NCI-H774 (cell line): Measurements from ENCODE around the gene ACBD6.

Experiments
- DNase-seq: peaks from one replicate; lab custom pipeline; 2025; lab: John Stamatoyannopoulos, UW

The ACBD6 gene

DNA sequence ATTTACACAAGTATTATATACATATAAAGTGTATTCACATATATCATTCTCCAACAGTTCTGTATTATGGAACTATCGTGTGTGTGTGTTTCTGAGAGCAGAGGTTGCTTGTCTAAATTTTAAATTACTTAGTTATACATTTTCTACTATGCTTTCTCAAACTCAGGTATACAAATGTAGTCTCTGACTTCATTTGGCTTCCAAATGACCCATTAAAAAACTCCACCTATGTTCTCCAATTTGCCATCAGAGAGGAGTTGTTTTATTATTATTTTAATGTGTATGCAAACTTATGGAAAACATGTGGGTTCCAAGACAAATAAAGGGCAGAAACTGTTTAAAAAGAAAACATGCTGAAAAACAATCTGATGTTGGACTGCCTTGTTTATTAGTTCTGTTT lies 131.8 kb downstream of the ACBD6 start:
- no peak for DNase-seq

GRCh38 chr1:180370188-180370587 lies 132.2 kb downstream of the ACBD6 start:
- DNase-seq, result no peak

GRCh38 chr1:180369061-180369460 lies 133.3 kb downstream of the ACBD6 start:
- DNase-seq, result no peak

DNA sequence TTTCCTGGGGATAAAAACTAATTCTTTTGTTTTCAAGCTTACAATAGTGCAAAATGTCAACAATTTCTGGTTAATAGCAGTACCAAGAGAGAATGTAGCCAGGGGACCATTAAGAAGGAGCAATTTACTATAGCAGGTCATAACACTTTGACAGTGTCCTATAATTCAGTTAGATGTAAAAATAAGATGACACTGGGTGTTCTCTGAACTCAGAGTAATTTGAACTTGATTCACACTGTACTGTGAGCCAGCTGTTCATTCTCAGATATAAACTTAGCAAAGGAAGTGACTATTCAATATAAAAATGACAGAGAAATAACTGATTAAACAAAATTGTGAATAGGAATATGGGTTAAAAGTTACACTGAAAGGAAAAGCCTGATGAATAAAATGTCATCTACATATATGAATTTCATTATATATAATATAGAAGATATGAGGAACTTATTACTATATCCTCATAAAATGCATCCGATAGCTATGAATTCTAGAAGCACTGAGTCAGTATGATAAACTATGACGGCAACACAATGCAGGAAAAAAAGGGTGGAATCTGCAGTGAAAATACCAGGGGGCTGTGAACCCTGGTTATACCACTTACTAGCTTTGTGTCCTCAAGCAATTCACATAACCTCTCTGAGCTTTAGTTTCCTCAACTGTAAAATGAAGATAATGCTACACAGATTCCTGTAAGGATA lies 135.9 kb downstream of the ACBD6 start:
- DNase-seq, result no peak

DNA sequence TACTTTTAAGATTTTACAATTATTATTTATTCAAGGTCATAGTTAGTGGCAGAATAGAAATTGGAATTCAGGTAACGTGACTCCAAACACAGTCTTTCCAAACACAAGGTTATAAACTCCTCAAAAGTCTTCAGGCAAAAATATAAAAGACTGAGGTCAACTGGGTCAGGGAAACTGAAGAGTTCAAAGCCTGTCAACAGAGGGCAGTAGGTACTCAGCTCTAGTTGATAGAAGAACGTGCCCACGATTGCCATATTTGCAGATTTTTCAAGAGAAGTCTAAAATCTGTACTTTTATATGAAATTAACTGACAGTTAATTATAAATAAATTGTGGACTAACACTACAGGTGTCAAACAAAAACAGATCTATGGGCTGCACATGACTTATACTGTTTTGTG lies 137.3 kb downstream of the ACBD6 start:
- no peak for DNase-seq

GRCh38 chr1:180363246-180363995 lies 139.0 kb downstream of the ACBD6 start:
- no peak for DNase-seq

GRCh38 chr1:180360333-180361075 lies 141.9 kb downstream of the ACBD6 start:
- no peak for DNase-seq

DNA sequence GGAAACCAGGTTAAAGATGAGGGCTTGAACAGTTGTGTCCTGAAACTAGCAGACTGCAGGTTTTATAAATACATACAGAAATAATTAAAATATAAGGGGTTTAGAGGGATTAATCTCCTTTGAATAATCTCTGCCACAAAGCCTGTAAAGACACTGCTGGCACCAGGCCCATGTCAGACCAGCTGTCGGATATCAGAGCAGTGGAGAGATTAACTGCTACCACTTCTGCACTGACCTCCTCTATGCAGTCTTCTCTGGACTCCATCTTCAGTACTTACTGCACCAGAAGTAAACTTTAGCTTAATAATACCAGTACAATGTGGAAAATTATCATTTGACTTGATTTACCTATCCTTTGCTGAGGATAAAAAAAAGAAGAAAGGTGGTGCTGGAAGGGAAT lies 143.7 kb downstream of the ACBD6 start:
- DNase-seq, result peak; percentile 13

DNA sequence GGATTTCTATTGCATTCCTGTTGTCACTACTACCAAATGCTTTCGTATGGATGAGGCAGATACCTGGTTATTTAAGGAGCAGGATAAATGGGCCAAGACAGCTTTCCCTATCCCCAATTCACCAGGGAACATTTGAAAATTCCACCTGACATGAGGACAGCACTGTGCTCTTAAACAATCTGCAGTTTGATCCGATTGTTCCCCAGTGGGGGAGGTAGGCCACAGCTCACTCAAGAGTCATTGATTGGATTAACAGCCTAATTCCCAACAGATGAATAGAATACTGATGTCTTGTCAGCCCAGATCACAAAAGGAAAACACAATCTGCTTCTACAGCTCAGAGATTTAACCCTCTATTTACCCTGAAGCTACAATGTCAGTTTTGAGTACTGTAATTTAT lies 148.4 kb downstream of the ACBD6 start:
- DNase-seq, result no peak

- DNase-seq, result no peak
Measured at GRCh38 chr1:180352588-180352987, 149.8 kb downstream of the ACBD6 start.

GRCh38 chr1:180352021-180352420 lies 150.4 kb downstream of the ACBD6 start:
- DNase-seq, result no peak

GRCh38 chr1:180345148-180345547 lies 157.2 kb downstream of the ACBD6 start:
- no peak for DNase-seq

GRCh38 chr1:180343921-180344769 lies 158.2 kb downstream of the ACBD6 start:
- peak; percentile 76 for DNase-seq

DNA sequence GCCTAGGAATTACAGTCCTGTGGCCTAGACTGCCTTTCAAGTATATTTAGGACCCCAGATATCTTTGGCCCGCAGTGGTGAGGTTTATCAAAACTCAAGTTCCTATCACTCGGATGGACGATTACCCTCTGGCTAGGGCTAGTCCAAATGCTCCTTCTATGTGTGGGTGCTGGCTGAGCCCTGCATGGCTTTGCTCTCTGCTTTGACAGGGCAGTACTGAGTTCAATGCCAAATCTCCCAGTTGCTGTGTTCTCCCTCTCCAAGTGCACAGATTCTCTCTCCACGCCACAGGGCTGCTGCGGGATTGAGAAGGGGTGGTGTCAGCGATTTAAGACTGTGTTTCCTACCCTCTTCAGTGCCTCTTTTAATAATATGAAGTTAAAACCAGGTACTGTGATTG lies 175.3 kb downstream of the ACBD6 start:
- no peak for DNase-seq

GRCh38 chr1:180312926-180313325 lies 189.5 kb downstream of the ACBD6 start:
- DNase-seq, result no peak

DNA sequence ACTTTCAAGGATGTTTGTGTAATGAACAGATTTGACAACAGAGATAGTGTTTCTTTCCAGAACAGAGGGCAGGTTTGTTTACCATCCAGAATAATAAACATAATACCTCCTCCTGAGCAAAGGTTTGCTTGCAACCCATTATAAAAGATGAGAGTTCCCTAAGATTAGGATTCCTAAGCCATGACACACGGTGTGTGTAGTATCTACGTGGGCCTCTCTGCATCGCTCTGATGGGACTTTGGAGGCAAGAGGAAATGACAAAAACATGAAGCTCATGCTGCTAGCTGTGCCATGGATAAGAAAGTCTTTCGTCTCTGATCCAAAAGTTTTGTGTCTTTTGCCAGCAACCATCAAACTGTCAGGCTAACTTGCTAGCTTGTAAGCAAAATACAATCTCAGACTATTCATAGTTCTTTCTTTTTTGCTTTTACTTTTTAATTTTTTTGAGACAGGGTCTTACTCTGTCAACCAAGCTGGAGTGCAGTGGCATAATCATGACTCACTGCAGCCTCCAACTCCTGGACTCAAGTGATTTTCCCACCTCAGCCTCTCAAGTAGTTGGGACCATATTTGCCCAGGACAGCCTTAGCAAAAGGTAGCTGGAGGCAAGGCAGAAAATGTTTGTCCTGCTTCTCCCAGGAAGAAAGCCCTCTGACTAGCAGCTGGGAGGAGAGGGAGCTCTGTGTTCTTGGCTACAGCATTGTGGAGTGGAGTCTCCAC lies 191.2 kb downstream of the ACBD6 start:
- no peak for DNase-seq

DNA sequence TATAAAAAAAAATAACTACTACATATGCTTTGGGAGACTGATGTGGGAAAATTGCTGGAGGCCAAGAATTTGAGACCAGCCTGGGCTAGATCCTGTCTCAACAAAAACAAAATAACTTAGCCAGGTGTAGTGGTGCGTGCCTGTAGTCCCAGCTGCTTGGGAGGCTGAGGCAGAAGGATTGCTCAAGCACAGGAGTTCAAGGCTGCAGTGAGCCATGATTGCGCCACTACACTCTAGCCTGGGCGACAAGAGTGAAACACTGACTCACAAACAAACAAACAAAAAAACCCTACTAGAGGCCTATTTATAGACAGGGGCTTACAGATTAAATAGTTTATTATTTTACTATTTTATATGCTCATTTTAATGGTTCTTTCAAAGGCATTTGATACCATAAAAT lies 192.3 kb downstream of the ACBD6 start:
- no peak for DNase-seq

DNA sequence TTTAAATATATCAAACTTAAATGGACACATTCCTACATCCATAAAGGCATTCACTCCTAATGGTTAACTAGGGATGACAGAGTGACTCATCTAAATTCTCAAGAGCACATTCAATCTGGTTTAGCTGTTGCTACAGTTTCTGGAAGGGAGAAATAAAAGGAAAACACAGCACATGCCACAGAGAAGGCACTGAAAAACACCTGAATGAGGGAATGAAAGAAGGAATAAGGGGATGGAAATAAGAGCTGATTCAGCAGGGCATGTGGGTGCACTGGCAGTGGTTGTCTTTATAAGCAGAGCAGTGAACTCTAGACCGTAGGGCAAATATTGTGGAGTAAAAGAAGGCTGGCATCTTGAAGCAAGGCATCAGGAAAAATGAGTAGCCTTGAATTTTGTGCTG lies 193.0 kb downstream of the ACBD6 start:
- no peak for DNase-seq

- DNase-seq, result no peak
Measured at GRCh38 chr1:180301135-180301742, 201.1 kb downstream of the ACBD6 start.

DNA sequence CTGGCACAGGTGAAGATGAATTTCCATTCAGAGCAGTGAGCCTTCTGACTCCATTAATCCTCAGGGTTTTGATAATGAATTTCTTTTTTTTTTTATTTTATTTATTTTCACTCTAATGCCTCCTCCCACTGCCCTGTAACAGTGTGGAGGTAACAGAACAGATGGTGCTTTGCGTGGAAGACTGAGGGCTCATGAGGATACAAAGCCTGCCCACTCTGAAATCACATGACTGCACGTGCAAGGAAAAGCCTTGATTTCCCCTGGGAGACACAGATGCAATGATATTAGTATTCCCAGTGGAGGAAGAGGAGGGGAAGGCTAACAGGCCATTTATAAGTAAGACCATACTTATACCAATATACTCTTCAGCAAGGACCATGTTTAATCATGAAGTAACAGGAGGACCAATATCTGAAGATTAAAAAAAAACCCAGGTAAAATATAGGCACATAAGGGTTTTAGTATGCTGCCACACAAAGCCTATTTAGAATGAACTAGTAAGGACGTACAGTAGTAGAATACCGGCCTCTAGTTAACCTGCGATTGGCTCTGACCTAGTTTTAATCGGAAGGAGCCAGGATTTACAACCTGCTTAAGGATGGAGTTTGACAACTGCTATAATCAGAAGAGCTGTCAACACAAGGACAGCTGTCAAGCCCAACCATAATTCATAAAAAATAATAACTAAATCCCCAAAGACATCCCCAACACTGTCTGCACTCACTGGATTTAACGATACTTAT lies 202.7 kb downstream of the ACBD6 start:
- no peak for DNase-seq
